AML-193 (cell line): ENCODE data around the gene CBFB.
"Not testable (repeated sequence)": the region's sequence is repeated elsewhere in the genome, so short reads cannot be mapped to it uniquely, and the experiment has no call there.

ENCODE experiments used
- DNase-seq, 2 experiments: peaks; one replicate each; lab custom pipeline; 2025; lab: John Stamatoyannopoulos, UW

Gene CBFB

DNA sequence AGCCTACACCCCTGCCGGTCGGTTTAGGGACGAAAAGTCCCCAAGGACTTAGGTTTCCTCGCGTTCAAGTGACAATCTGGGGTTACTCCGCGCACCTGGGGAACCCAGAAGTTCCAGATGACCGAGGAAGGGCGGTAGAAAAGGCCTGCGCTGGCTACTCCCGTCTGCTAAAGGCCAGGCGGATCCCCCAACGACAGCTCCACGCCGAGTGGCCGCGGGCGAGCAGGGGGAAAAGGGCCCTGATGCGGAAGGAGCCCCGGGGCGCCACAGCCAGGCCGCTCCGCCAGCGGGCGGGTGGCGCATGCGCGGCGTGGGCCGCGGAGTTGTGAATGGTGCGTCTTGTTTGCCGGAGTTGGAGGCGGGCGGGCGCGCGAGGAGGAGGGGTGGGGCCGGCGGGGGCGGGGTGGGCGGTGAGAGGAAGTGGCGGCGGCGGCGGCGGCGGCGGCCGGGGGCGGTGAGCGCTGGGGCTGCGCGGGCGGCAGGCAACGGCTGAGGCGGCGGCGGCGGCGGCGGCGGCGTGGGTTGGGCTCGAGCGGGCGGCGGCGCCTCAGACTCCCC lies at the start of gene CBFB:
Gene CBFB, plus strand, starts transcription at position 454 of the 558 bp plus-strand sequence. CDS start 259 bp downstream, outside the sequence.
- peak; percentile 79 to 80 for DNase-seq

DNA sequence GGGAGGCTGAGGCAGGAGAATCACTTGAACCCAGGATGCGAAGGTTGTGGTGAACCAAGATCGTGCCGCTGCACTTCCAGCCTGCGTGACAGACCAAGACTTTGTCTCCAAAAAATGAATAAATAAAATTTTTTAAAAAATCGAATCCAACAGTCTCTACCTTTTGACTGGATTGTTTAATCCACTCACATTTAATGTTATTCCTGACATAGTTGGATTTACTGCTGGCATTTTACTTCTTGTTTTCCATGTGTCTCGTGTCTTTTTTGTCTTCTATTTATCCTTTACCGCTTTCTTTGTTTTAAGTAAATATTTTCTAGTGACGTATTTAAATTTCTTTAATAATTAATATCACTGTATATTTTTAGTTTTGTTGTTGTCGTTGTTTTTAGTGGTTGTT lies 45.9 kb upstream of the CBFB start:
- DNase-seq: no peak

DNA sequence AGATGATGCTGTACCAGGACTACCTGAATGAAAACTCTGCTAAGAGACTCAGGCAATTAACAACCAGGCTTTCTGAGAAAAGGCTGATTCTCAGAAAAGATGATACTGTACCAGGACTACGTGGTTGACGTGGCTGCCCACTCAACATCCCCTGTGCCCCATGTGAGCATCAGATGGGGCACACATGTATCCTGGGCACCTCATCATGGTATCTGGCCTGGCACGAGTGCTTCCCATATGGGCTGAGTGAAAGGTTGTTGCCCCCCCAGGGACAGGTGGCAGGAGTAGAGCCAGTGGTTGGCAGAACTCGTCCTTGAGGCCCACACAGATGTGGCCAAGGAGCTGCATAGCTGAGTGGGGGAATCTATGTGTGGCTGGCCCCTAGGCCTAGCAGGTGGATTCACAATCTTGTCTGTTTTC lies 44.0 kb upstream of the CBFB start:
- no peak for DNase-seq

DNA sequence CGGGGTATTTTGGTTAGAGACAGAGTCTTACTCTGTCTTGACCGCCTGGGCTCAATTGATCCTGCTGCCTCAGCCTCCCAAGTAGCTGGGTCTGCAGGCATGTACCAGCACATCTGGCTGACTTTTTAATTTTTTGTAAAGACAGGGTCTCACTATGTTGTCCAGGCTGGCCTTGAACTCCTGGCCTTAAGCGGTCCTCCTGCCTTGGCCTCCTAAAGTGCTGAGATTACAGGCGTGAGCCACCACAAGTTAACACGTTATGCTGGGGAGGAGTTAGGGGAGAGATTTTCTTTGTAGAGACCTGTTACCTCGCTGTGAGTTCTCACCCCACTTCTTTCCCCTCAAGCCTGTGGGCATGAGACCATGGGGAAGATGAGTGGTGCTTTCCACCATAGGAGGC lies 42.4 kb upstream of the CBFB start:
- DNase-seq: no peak

DNA sequence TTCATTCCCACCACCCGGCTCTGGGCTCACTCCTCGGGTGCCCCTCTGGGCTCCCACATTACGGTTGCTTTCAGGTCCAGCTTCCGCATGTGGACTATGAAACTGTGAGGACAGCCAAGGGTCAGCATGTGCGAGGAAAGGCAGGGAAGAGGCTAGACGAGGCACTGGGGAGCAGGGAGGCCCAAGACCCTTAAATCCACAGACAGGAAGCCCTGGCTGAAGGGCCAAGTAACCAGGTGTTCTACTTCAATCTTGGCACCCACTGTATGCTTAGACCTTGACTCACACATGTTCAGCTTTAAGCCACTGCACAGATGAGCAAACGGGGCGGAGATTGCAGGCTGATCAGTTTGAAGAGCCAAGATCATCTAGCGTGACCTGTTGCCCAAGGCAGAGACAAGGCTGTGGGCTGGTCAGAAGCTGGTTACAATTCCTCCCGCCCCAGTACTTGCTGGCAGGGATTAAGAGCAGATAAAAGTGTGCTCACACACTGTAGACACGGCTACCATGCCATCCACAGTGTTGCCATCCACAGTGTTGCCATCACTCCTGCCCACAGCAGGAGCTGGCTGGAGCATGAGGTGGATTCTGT lies 40.7 kb upstream of the CBFB start, which contains the start of gene CES4A:
Gene CES4A, plus strand, starts transcription at position 393 of the 592 bp plus-strand sequence. Its CDS starts 184 bp downstream, at position 577.
- no peak for DNase-seq

DNA sequence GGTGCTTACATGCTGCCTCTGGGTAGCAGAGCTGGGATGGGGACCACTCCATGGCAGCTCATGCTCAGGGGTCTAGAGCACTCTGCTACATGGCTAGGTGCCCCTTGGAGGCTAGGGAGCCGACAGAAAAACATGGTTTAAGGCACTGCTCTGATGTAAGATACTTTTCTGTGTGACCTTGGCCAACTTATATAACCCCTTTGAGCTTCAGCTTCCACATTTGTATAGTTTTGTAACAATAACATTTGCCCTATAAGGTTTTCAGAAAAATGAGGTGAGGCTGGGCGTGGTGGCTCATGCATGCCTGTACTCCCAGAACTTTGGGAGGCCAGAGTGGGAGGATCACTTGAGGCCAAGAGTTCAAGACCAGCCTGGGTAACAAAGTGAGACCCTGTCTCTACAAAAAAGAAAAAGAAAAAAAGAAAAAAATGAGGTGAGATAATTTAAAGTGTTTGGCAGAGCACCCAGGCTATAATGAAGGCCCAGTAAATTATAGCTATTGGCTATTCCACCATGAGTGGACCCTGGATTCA lies 37.3 kb upstream of the CBFB start:
- DNase-seq: no peak

DNA sequence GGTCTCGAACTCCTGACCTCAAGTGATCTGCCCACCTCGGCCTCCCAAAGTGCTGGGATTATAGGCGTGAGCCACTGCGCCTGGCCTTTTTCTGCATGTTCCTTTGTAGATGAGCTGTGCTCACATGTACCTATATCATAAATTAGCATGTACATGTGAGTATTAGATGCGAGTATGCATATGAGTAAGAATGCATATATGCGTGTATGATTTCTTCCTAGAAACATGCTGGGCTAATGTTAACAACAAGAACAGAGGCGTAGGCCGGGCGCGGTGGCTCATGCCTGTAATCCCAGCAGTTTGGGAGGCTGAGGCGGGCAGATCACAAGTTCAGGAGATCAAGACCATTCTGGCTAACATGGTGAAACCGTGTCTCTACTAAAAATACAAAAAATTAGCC lies 35.4 kb upstream of the CBFB start:
- DNase-seq: not testable (repeated sequence)

DNA sequence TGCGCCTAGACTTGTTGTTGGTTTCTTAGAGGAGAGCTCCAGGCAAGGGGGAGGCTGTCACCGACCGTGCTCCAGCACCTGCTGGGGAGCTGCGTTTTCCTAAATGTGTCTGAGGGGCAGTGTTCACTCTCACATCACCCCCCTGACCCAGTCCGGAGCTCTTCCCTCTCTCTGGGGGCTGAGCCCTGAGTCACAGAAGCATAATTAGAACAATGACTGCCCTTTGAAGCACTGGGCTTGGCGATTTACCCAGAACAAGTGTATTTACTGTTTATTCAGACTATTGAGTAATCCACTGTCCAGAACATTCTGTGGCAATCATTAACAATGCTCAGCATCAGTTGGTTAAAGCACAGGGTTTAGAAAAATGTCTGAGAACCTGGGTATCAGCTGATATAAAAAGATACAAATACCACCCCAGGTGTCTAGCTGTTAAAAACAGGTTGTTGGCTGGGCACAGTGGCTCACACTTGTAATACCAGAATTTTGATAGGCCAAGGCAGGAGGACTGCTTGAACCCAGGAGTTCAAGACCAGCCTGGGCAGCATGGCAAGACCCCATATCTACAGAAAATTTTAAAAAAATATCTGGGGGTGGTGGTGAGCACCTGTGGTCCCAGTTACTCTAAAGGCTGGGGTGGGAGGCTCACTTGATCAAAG lies 32.5 kb upstream of the CBFB start:
- no peak for DNase-seq

DNA sequence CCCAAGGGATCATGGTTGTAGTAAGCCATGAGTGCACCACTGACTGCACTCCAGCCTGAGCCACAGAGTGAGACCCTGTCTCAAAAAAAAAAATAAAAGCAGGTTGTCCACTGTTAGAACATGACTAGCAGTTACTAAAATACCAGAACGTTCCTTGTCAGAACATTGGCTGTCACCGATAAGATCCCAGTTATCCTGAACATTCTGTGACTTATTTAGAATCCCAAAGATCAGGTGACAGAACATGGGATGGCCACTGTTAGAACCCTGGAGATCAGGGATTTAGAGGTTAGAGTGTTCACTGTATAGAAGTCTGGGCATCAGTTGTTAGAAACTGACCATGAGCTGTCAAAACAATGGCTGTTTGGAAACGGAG lies 32.0 kb upstream of the CBFB start:
- DNase-seq: no peak

DNA sequence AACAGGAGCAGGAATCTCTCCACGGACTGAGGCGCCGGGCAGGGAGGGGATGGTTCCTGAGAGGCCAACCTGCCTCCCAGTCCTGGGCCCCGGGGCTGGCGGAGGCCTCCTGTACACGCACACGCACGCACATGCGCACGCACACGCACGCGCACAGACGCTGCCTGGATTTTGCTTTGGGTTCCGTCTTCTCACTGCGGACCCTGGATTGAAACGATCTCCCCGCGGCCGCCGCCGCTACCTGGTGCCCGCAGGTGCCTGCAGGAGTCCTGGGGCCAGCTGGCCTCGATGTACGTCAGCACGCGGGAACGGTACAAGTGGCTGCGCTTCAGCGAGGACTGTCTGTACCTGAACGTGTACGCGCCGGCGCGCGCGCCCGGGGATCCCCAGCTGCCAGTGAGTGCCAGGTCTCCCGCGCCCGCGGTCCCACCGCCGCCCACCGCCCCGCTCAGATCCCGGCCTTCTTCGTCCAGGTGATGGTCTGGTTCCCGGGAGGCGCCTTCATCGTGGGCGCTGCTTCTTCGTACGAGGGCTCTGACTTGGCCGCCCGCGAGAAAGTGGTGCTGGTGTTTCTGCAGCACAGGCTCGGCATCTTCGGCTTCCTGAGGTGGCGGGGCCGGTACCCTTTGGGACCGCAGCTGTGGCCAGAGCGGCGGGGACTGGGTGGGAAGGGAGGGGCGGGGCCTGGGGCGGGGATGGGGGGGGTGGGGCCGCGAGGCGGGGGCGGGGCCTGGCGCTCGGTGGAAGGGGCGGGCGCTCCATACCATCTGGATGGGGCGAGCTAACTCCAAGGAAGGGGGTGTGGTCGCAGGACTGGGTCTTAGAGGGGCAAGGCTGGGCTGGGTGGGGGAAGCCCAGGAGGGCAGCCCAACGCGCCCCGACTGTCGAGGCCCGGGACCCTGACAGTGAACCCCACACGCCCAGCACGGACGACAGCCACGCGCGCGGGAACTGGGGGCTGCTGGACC lies 28.3 kb upstream of the CBFB start:
- no peak for DNase-seq

DNA sequence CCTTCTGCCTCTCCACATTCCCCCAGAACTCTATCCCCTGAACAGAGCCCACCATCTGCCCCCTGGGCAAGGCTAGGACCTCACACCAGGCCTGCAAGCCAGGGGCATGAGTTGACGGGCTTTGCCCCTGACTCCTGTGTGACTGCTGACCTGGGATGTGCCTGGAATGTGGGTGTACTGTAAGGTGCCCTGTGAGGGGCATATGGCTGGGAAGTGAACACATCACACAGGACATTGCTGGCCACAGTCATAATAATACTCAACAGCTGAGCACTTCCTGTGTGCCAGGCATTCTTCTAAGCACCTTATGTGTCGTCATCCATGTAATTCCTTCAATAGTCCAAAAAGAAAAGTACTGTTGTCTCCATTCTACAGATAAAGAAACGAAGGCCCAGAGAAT lies 27.2 kb upstream of the CBFB start:
- no peak for DNase-seq

DNA sequence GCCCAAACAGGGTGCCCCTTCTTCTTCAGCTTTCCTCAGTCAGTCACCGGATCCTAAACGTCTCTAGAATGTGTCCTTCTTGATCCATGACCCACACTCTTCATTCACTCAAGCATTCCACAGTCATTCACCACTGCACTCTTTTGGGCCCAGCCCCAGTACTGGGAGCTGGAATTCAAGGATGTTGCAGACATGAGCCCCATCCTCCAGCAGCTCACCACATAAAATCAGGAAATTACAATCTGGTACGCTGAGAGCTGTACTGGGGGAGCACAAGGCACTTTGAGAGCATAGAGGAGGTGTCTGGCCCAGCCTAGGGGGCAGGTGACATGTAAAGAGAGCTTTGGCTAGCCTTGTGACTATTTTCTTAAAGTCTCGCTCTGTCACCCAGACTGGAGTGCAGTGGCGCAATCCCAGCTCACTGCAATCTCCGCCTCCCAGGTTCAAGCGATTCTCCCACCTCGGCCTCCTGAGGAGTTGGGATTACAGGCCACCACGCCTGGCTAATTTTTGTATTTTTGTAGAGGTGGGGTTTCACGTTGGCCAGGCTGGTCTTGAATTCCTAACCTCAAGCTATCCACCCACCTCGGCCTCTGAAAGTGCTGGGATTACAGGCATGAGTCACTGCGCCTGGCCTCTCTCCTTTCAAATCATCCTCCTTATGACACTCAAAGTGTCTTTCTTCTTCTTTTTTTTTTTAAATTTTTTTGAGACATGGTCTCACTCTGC lies 21.9 kb upstream of the CBFB start:
- no peak for DNase-seq

DNA sequence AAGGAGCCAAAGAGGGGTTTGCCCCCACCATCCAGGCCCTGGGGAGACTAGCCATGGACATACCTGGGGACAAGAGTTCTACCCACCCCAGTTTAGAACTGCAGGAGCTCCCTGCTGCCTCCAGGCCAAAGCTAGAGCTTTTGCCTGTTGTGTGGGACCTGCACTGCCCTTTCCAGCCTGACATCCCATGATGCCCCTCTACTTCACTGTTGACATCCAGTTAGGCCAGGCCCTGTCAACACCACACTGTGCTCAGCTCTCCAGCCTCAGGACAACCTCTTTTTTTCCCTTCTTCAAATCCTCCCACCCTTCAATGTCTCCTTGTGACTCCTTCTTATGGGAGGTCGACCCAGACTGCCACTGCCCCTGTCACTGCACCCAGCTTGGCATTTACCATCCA lies 19.8 kb upstream of the CBFB start:
- no peak for DNase-seq

DNA sequence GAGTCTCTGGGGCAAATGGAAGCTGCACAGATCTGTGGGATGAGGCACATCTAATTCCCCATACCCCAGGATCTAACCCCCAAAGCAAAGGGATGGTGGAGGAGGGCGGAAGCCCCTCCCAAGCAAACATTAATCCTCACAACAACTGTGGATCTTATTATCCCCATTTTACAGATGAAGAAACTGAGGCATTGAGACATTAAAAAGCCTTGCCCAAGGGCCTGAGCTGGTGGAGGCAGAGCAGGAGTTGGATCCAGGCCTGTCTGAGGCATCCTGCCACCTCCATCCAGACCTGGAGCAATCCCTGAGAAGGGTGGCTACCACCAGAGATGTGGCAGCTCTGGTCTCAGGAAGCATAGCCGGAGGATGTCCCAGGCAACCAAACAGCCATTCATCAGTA lies 17.7 kb upstream of the CBFB start:
- no peak for DNase-seq

DNA sequence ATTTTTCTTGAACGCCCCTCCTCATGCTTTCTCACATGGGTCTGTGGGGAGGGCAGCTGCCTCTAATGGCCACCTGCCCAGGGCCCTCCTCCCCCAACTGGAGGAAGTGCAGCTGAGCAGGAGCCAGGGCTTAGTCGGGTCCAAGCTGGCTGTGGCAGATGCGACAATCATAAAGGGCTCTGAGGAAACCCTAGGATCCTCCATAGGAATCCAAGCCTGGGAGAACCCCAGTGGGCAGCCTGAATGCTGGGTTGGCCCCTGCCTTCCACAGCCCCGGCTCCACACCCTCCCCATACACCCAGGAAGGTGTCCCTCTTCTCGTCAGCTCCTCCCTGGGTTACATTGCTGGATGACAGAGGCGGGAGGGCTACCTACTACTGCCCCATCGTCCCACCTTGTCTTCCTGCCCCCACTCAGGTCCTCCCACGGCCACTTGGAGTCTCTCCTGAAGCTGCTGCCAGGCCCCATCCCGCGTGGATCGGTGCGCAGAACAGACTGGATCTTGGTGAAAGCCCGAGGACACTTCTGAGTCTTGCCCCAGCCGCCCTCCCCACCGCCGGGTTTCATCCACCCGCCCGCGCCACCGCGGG lies 15.6 kb upstream of the CBFB start:
- DNase-seq: no peak

DNA sequence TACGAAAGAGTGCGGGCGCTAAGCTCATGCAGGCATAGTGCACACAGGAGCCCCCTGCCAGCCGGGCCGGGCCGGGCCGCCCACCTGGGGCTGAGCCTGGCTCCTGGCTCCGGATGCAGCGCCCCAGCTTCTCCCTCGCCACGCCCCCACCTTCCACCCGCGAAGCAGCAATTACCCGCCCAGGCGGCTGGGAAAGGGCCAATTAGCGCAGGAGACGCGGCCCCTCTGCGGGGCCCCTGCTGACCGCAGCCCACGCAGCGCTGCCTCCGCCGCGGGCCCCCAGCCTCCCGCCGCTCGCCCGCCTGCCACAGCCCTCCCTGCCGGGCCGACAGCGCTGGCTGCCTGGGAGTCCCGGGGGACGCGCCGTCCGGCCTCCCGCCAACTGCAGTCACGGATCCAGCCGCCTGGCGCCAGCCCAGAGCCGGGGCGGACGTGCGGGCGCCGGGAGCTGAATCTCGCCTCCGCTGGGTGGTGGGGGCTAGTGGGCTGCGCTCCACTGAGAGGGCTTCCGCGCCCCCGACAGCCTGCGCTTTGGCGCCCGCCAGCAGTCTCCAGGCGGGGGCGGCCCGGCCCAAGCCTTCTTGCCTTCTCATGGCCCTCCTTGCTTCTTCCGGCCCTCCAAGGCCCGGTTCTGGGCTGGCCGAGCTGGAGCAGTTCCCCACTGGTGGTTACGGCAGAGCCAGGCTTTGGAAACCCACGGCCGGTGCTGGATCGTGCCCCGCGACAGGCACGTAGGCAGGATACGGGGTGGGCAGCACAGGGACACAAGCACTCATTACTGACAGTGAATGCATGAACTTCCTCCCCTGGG lies 14.9 kb upstream of the CBFB start:
- no peak for DNase-seq

DNA sequence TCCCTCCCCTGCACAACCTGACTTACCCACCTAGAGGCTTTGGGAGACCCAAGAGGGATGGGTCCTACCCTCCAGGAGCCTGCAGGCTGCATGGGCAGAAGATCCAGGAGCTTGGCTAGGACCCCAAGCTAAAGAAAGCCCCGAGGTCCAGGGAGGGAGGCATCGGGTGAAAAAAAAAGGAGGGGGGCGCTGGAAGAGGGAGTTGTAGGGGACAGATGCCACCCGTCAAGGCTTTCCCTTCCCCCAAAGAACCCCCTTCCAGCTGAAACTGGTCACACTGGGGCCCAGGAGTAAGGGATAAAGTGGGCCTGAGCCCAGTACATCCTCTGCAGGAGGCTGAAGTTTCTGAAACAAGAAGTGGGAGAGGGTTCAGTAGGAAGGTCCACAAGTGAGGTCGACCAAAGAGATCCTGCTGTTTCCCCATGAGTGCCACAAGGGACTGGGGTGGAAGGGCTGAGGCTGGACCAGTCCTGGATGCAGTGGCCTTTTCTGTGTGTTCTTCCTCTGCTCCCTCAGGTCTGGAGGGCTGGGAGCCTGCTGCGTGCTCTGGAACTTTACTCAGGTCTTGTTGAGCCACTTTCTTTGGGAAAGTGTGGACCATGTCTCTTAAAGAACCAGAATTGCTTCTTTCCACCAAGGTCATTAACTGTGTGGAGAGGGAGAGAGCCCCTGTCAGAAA lies 14.2 kb upstream of the CBFB start:
- no peak for DNase-seq

DNA sequence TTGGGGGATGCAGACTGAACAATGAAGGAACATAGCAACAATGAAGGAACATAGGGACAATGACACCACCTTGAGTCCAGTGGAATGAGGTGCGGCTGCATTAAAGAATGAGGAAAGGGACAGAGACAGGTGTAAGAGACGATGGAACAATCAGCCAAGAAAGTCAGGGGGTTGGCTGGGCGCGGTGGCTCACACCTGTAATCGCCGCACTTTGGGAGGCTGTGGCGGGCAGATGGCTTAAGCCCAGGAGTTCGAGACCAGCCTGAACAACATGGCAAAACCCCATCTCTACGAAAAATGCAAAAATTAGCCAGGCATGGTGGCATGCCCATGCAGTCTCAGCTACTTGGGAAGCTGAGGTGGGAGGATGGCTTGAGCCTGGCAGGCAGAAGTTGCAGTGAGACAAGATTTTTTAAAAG lies 13.6 kb upstream of the CBFB start:
- DNase-seq: no peak

DNA sequence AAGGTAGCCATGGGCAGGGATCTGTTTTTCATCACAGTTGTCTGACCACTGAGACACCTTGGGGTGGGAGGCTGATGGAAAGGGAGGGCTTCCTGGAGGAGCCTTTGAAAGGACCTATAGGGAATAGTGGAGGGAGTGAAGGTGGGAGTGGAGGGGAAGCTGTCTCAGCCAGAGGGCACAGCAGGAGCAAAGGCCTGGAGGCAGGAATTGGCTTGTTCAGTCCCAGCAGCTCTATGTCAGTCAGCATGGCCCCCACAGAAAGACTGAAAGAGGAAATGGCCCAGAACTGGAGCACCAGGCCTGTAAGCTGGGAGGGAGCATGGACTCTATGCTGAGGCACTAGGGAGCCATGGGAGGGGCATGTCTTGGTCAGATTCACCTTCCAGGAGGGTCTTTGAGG lies 12.8 kb upstream of the CBFB start:
- no peak for DNase-seq
